HEK293 (cell line): ENCODE results near the gene RAD52.

Source experiments
- CTCF ChIA-PET: fragments of 350-600 bp; formaldehyde crosslinking; extraction: SDS; loops from one replicate; lab custom pipeline; 2021; ENCODE audit warnings: antibody characterized with exemption; lab: Yijun Ruan, JAX
- POLR2A ChIA-PET: fragments of 300-600 bp; formaldehyde crosslinking; extraction: SDS; loops from one replicate; lab custom pipeline; 2020; ENCODE audit warnings: antibody characterized with exemption, inconsistent platforms; lab: Yijun Ruan, JAX
- H3K27ac ChIP-seq: fragments of 200-500 bp; sonication (Bioruptor generic); 2 replicates; pipeline ENCODE4 v1.5.1; 2014; ENCODE audit warnings: low read depth, low read length, control low read depth, inconsistent platforms; ENCODE audit errors: extremely low read depth
- H3K36me3 ChIP-seq, 2 experiments: fragments of 200-500 bp in 1 of 2; sonication (Bioruptor generic) in 1 of 2; 1 replicate in 1 of 2; 2 replicates in 1 of 2; pipeline ENCODE4 v1.5.1; 2014 to 2017; ENCODE audit warnings: inconsistent platforms in 2 of 2, low read length in 2 of 2; ENCODE audit not compliant: control insufficient read depth in 2 of 2, insufficient read depth in 1 of 2
- H3K4me1 ChIP-seq: fragments of 200-500 bp; sonication (Bioruptor generic); 2 replicates; pipeline ENCODE4 v1.5.1; 2014; ENCODE audit warnings: mild to moderate bottlenecking, low read length, inconsistent platforms; ENCODE audit not compliant: control insufficient read depth, insufficient read depth
- H3K4me3 ChIP-seq: 2 replicates; pipeline ENCODE4 v1.5.1; 2011; ENCODE audit warnings: low read depth, mild to moderate bottlenecking, control low read depth, low read length, moderate library complexity
- H3K9me3 ChIP-seq: fragments of 200-500 bp; sonication (Bioruptor generic); 2 replicates; pipeline ENCODE4 v1.5.1; 2014; ENCODE audit warnings: low read depth, low read length, inconsistent platforms; ENCODE audit not compliant: control insufficient read depth, insufficient read depth
- BCL6B ChIP-seq: fragments of 450-650 bp; formaldehyde crosslinking; IDR thresholded peaks from 2 replicates; pipeline ENCODE4 v1.5.1; 2017; ENCODE audit warnings: missing biosample characterization, missing genetic modification characterization
- KLF9 ChIP-seq: fragments of 450-650 bp; formaldehyde crosslinking; IDR thresholded peaks from 2 replicates; pipeline ENCODE4 v1.5.1; 2016; ENCODE audit warnings: missing biosample characterization, missing genetic modification characterization, low read depth
- OSR2 ChIP-seq: fragments of 450-650 bp; formaldehyde crosslinking; IDR thresholded peaks from 2 replicates; pipeline ENCODE4 v1.5.1; 2016; ENCODE audit warnings: missing biosample characterization, missing genetic modification characterization
- ZBTB6 ChIP-seq: fragments of 450-650 bp; formaldehyde crosslinking; IDR thresholded peaks from 2 replicates; pipeline ENCODE4 v1.5.1; 2017; ENCODE audit warnings: missing biosample characterization, missing genetic modification characterization
- ZFP41 ChIP-seq: fragments of 450-650 bp; formaldehyde crosslinking; IDR thresholded peaks from 2 replicates; pipeline ENCODE4 v1.5.1; 2016; ENCODE audit warnings: missing biosample characterization, missing genetic modification characterization, borderline replicate concordance
- ZNF214 ChIP-seq: fragments of 450-650 bp; formaldehyde crosslinking; IDR thresholded peaks from 2 replicates; pipeline ENCODE4 v1.5.1; 2017; ENCODE audit warnings: missing biosample characterization, mild to moderate bottlenecking, missing genetic modification characterization, borderline replicate concordance
- ZNF24 ChIP-seq: fragments of 450-650 bp; formaldehyde crosslinking; IDR thresholded peaks from 2 replicates; pipeline ENCODE4 v1.5.1; 2016; ENCODE audit warnings: missing biosample characterization, missing genetic modification characterization
- ZNF366 ChIP-seq: fragments of 450-650 bp; formaldehyde crosslinking; conservative IDR thresholded peaks from 2 replicates; pipeline ENCODE4 v1.5.1; 2016; ENCODE audit warnings: missing biosample characterization, missing genetic modification characterization
- ZNF394 ChIP-seq: fragments of 450-650 bp; formaldehyde crosslinking; IDR thresholded peaks from 2 replicates; pipeline ENCODE4 v1.5.1; 2016; ENCODE audit warnings: missing biosample characterization, missing genetic modification characterization, mild to moderate bottlenecking, moderate library complexity, borderline replicate concordance
- ZNF416 ChIP-seq: fragments of 450-650 bp; formaldehyde crosslinking; IDR thresholded peaks from 2 replicates; pipeline ENCODE4 v1.5.1; 2016; ENCODE audit warnings: missing biosample characterization, missing genetic modification characterization
- ZNF488 ChIP-seq: fragments of 450-650 bp; formaldehyde crosslinking; IDR thresholded peaks from 2 replicates; pipeline ENCODE4 v1.5.1; 2016; ENCODE audit warnings: missing biosample characterization, missing genetic modification characterization
- ZNF544 ChIP-seq: fragments of 450-650 bp; formaldehyde crosslinking; IDR thresholded peaks from 2 replicates; pipeline ENCODE4 v1.5.0; 2017; ENCODE audit warnings: missing biosample characterization, missing genetic modification characterization
- ZNF548 ChIP-seq: fragments of 450-650 bp; formaldehyde crosslinking; IDR thresholded peaks from 2 replicates; pipeline ENCODE4 v1.5.1; 2016; ENCODE audit warnings: missing biosample characterization, missing genetic modification characterization
- ZNF549 ChIP-seq: fragments of 450-650 bp; IDR thresholded peaks from 2 replicates; pipeline ENCODE4 v1.5.1; 2018; ENCODE audit warnings: missing biosample characterization, missing genetic modification characterization, mild to moderate bottlenecking, inconsistent platforms, moderate library complexity
- ZNF621 ChIP-seq: fragments of 450-650 bp; formaldehyde crosslinking; IDR thresholded peaks from 2 replicates; pipeline ENCODE4 v1.5.1; 2017; ENCODE audit warnings: missing biosample characterization, missing genetic modification characterization
- ZNF623 ChIP-seq: fragments of 450-650 bp; formaldehyde crosslinking; IDR thresholded peaks from 2 replicates; pipeline ENCODE4 v1.5.1; 2016; ENCODE audit warnings: missing biosample characterization, missing genetic modification characterization
- ZNF626 ChIP-seq: fragments of 450-650 bp; sonication (Bioruptor Pico); formaldehyde crosslinking; IDR thresholded peaks from 2 replicates; pipeline ENCODE4 v1.5.1; 2018; ENCODE audit warnings: missing biosample characterization, missing genetic modification characterization, inconsistent platforms
- ZNF677 ChIP-seq: fragments of 450-650 bp; IDR thresholded peaks from 2 replicates; pipeline ENCODE4 v1.5.0; 2018; ENCODE audit warnings: missing biosample characterization, mild to moderate bottlenecking, missing genetic modification characterization, moderate library complexity
- ZNF747 ChIP-seq: fragments of 450-650 bp; formaldehyde crosslinking; IDR thresholded peaks from 2 replicates; pipeline ENCODE4 v1.5.1; 2016; ENCODE audit warnings: missing biosample characterization, missing genetic modification characterization
- ZSCAN30 ChIP-seq: fragments of 450-650 bp; IDR thresholded peaks from 2 replicates; pipeline ENCODE4 v1.5.1; 2018; ENCODE audit warnings: missing biosample characterization, mild to moderate bottlenecking, missing genetic modification characterization, moderate library complexity
- ZSCAN5A ChIP-seq: fragments of 450-650 bp; formaldehyde crosslinking; IDR thresholded peaks from 2 replicates; pipeline ENCODE4 v1.5.1; 2016; ENCODE audit warnings: missing biosample characterization, missing genetic modification characterization
- TF ChIP-seq, protein P1 (sequence below): fragments of 450-650 bp; IDR thresholded peaks from 2 replicates; pipeline ENCODE4 v1.5.1; 2018; ENCODE audit warnings: missing biosample characterization, missing genetic modification characterization
- TF ChIP-seq, protein P2 (sequence below): fragments of 450-650 bp; formaldehyde crosslinking; IDR thresholded peaks from 2 replicates; pipeline ENCODE4 v1.5.1; 2016; ENCODE audit warnings: missing biosample characterization, missing genetic modification characterization

Gene RAD52

GRCh38 chr12:944211-944610 lies 5.3 kb downstream of the RAD52 start:
- H3K4me1 ChIP-seq, result no peaks in the 10 kb centered on the region
- H3K36me3 ChIP-seq, result peaks cover 27 to 36% of the 10 kb centered on the region in 2 experiments; a peak in 2 of 3 replicates
- TF ChIP-seq ZFP41 (tag by site-specific recombination), result no peak
- TF ChIP-seq ZSCAN30 (tag by site-specific recombination), result no peak
- no peak for TF ChIP-seq ZNF366 (tag by site-specific recombination)
- no peak for TF ChIP-seq ZNF24 (tag by site-specific recombination)
- TF ChIP-seq, all 188 proteins: peak for 0
- POLR2A ChIA-PET, result no interaction called here
- Histone ChIP-seq H3K9me3 (no peaks in the 10 kb centered on the region), H3K4me3 (no peak overlapping the region), H3K27ac (no peak overlapping the region)
- CTCF ChIA-PET, result no interaction called here

DNA sequence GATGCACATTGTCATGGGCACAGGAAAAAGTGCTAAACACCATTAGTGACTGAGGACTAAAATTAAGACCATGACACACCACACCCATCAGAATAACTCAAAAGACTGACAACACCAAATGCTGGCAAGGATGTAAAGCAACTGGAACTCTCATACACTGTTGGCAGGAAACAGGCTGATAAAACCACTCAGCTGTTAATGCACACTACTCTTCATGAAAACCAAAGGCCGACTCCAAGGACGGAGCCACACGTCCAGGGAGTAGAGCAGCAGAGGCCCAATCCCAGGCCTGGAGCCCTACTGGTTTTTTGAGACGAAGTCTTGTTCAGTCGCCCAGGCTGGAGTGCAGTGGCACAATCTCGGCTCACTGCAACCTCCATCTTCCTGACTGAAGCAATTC lies 6.4 kb downstream of the RAD52 start:
- CTCF ChIA-PET, result no interaction called here
- POLR2A ChIA-PET, result no interaction called here
- H3K9me3 ChIP-seq, result no peaks in the 10 kb centered on the region
- H3K27ac ChIP-seq, result no peak overlapping the region
- H3K36me3 ChIP-seq, result peaks cover 34 to 43% of the 10 kb centered on the region in 2 experiments; a peak in 2 of 3 replicates
- H3K4me3 ChIP-seq, result no peak overlapping the region
- H3K4me1 ChIP-seq, result no peaks in the 10 kb centered on the region
- TF ChIP-seq, protein P1, sequence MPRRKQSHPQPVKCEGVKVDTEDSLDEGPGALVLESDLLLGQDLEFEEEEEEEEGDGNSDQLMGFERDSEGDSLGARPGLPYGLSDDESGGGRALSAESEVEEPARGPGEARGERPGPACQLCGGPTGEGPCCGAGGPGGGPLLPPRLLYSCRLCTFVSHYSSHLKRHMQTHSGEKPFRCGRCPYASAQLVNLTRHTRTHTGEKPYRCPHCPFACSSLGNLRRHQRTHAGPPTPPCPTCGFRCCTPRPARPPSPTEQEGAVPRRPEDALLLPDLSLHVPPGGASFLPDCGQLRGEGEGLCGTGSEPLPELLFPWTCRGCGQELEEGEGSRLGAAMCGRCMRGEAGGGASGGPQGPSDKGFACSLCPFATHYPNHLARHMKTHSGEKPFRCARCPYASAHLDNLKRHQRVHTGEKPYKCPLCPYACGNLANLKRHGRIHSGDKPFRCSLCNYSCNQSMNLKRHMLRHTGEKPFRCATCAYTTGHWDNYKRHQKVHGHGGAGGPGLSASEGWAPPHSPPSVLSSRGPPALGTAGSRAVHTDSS (tag by site-specific recombination), result no peak
- TF ChIP-seq ZBTB6 (tag by site-specific recombination), result no peak
- no peak for TF ChIP-seq ZNF621
- TF ChIP-seq, protein P2, sequence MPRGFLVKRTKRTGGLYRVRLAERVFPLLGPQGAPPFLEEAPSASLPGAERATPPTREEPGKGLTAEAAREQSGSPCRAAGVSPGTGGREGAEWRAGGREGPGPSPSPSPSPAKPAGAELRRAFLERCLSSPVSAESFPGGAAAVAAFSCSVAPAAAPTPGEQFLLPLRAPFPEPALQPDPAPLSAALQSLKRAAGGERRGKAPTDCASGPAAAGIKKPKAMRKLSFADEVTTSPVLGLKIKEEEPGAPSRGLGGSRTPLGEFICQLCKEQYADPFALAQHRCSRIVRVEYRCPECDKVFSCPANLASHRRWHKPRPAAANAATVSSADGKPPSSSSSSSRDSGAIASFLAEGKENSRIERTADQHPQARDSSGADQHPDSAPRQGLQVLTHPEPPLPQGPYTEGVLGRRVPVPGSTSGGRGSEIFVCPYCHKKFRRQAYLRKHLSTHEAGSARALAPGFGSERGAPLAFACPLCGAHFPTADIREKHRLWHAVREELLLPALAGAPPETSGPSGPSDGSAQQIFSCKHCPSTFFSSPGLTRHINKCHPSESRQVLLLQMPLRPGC, result no peak
- no peak for TF ChIP-seq ZNF394
- no peak for TF ChIP-seq ZNF677 (tag by site-specific recombination)
- no peak for TF ChIP-seq ZNF747 (tag by site-specific recombination)
- no peak for TF ChIP-seq ZNF214 (tag by site-specific recombination)
- TF ChIP-seq BCL6B (tag by site-specific recombination), result no peak
- TF ChIP-seq ZSCAN5A (tag by site-specific recombination), result no peak
- TF ChIP-seq ZNF544 (tag by site-specific recombination), result no peak
- no peak for TF ChIP-seq ZNF623 (tag by site-specific recombination)
- no peak for TF ChIP-seq ZNF549 (tag by site-specific recombination)
- no peak for TF ChIP-seq KLF9 (tag by site-specific recombination)
- no peak for TF ChIP-seq ZNF488 (tag by site-specific recombination)
- TF ChIP-seq ZNF548 (tag by site-specific recombination), result no peak
- no peak for TF ChIP-seq ZNF626 (tag by site-specific recombination)
- TF ChIP-seq ZNF416 (tag by site-specific recombination), result no peak
- TF ChIP-seq OSR2, result no peak
